CD8-positive, alpha-beta memory T cell (primary cell): ENCODE results near the gene TMEM125. TPM values are rescaled to one million over a fixed set of nuclear protein-coding genes. Genes with fewer than 3 reads are reported as not detected.

ENCODE experiments used
- CTCF ChIA-PET: fragments of 350-600 bp; sonication (Branson Sonifier 250); formaldehyde crosslinking; loops from one replicate; lab custom pipeline; 2021; ENCODE audit warnings: antibody characterized with exemption; lab: Charles Lee
- POLR2A ChIA-PET: fragments of 350-600 bp; sonication (Branson Sonifier 250); formaldehyde crosslinking; loops from one replicate; lab custom pipeline; 2021; ENCODE audit warnings: antibody characterized with exemption; lab: Charles Lee
- DNase-seq, 5 donors: peaks; one replicate each; pipeline versions ENCODE4 v3.0.0 to v3.0.0-alpha.2; 2020 to 2022; ENCODE audit warnings: mixed read lengths in 1 of 5
- H3K27ac ChIP-seq: one replicate; pipeline ENCODE4 v1.7.0; 2013; ENCODE audit warnings: low read depth, mild to moderate bottlenecking, low read length, moderate library complexity
- H3K27me3 ChIP-seq: 2 replicates; pipeline ENCODE4 v1.7.0; 2013; ENCODE audit warnings: low read length, mild to moderate bottlenecking; ENCODE audit not compliant: insufficient read depth, poor library complexity, severe bottlenecking
- H3K36me3 ChIP-seq: 2 replicates; pipeline ENCODE4 v1.7.0; 2013; ENCODE audit warnings: mild to moderate bottlenecking, low read length, moderate library complexity; ENCODE audit not compliant: insufficient read depth
- H3K4me1 ChIP-seq: 2 replicates; pipeline ENCODE4 v1.7.0; 2013; ENCODE audit warnings: mild to moderate bottlenecking, low read length, moderate library complexity; ENCODE audit not compliant: insufficient read depth
- H3K4me3 ChIP-seq: 2 replicates; pipeline ENCODE4 v1.7.0; 2013; ENCODE audit warnings: mild to moderate bottlenecking, low read length
- H3K9me3 ChIP-seq: 2 replicates; pipeline ENCODE4 v1.7.0; 2013; ENCODE audit warnings: mild to moderate bottlenecking, low read length
- H3K27ac Mint-ChIP-seq, 8 donors: one replicate each; pipeline ENCODE4 v1.8.0; 2020 to 2021; ENCODE audit warnings: mixed read lengths in 8 of 8, mild to moderate bottlenecking in 6 of 8, inconsistent platforms in 3 of 8, moderate library complexity in 3 of 8
- H3K27me3 Mint-ChIP-seq, 2 donors: one replicate each; pipeline ENCODE4 v1.8.0; 2020 to 2021; ENCODE audit warnings: mixed read lengths in 2 of 2, mild to moderate bottlenecking in 1 of 2, moderate library complexity in 1 of 2
- H3K36me3 Mint-ChIP-seq, 3 donors: one replicate each; pipeline ENCODE4 v1.8.0; 2020 to 2021; ENCODE audit warnings: mixed read lengths in 3 of 3, inconsistent platforms in 1 of 3, mild to moderate bottlenecking in 1 of 3
- H3K4me1 Mint-ChIP-seq, 3 donors: one replicate each; pipeline ENCODE4 v1.8.0; 2020 to 2021; ENCODE audit warnings: mixed read lengths in 3 of 3, inconsistent platforms in 1 of 3, mild to moderate bottlenecking in 1 of 3
- H3K4me3 Mint-ChIP-seq, 7 donors: one replicate each; pipeline ENCODE4 v1.8.0; 2020 to 2021; ENCODE audit warnings: mixed read lengths in 7 of 7, mild to moderate bottlenecking in 6 of 7, moderate library complexity in 4 of 7, inconsistent platforms in 2 of 7
- H3K9me3 Mint-ChIP-seq, 5 donors: one replicate each; pipeline ENCODE4 v1.8.0; 2020 to 2022; ENCODE audit warnings: mixed read lengths in 5 of 5, mild to moderate bottlenecking in 3 of 5, moderate library complexity in 2 of 5, inconsistent platforms in 1 of 5
- polyA plus RNA-seq: library from polyadenylated mRNA; unstranded; fragments of 300-500 nt; fragmentation: Illumina TruSeq; gene quantifications from one replicate; pipeline ENCODE4 v1.2.3, GENCODE V29; 2021
- total RNA-seq, 2 experiments: library from RNA; stranded (reverse); gene quantifications; one replicate each; pipeline ENCODE4 v1.2.3, GENCODE V29; 2021

The TMEM125 gene
- not detected for total RNA-seq
- not detected for polyA plus RNA-seq

DNA sequence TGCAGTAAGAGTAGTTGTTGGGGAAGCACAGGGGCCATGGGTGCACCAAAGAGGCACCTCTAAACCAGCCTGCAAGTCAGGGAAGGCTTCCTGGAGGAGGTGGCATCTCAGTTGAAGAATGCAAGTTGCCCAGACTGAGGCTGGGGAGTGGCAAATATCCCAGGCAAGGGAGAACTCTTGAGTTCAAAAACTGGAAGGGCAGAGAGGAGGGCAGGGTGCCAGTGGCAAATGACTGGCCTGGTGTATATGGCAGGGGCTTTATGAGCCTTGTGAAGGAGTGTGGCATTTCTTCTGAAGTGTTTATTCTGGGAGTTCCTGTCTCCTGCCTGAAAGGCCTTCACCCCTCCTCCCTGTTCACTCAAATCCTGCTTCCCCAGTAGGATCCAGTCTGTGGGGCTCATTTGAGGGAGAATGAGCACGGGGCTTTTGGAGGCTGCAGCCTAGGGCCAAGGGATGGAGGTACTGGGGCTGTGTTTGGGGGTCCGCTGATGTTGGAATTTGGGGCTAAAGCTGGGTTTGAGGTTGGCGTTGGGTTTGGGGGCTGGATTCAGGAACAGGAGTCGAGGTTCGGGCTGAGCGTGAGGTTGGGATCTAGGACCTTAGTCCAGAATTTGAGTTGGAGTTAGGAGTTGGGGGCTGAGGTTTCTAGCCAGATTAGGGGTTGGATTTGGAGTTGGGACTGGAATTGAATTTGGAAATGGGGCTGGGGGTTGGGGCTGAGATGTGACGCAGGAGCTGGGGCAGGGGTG lies at the start of gene TMEM125:
Gene TMEM125 (plus strand): TSS at position 357 of the 749 bp plus-strand sequence. CDS start 2,740 bp downstream, outside the sequence.
- Histone ChIP-seq H3K9me3 (no peaks in the 10 kb centered on the region), H3K4me1 (peaks cover 8% of the 10 kb centered on the region), H3K27me3 (no peaks in the 10 kb centered on the region), H3K4me3 (no peak within 1 kb of the TSS), H3K27ac (no peak within 1 kb of the TSS), H3K36me3 (no peaks in the 10 kb centered on the region)
- Mint-ChIP-seq H3K9me3 (peaks cover 0 to 4% (median 0%) of the 10 kb centered on the region in 5 donors), H3K27me3 (peaks cover 13 to 35% of the 10 kb centered on the region in 2 donors), H3K36me3 (no peaks in the 10 kb centered on the region), H3K4me1 (peaks cover 12 to 21% (median 20%) of the 10 kb centered on the region in 3 donors), H3K27ac (peak within 1 kb of the TSS in 2 of 8 donors; percentile 40 to 54), H3K4me3 (peak within 1 kb of the TSS in 6 of 7 donors; percentile 24 to 66 (median 54))
- ChIA-PET CTCF (no interaction called here), POLR2A (no interaction called here)
- DNase-seq, result no peak

DNA sequence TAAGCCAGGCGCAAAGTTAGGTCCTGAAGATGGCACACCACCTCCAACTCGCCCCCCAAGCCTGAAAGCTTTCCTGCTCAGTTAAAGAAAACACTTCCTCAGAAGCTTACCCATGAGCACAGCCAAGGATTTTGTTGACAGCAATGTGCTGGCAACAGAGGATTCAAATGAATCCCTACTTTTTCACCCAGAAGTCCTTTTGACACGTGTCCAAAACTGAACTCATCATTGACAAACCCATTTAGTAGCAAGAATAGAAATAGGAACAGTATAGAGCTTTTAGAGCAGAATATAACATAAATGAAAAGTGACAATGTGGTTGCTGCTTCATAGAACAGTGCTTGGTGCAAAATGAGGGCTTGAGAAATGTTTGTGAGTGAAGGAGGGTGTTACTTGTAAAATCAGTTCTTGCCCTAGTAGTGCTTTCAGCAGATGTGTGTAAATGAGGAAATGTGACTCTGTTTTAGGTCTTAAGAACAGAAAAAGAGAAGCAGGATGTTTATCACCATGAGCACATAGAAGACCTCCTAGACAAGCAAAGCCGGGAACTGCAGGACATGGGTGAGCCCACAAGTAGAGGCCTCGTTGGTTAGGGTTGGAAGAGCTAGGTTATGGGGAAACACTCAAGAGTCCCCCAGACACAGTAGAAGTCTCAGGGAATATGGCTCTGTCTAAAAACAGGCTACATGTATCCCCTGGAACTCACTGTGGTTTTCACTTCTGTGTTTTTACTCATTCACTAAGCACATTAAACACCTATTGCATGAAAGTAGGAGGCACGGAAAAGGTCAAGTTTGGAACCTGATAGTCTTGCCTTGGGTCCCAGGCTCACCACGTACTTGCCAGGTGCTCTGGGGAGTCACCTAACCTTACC lies 48.6 kb upstream of the TMEM125 start:
- Histone ChIP-seq H3K4me3 (no peak overlapping the region), H3K9me3 (no peaks in the 10 kb centered on the region), H3K36me3 (no peaks in the 10 kb centered on the region), H3K27me3 (no peaks in the 10 kb centered on the region), H3K27ac (no peak overlapping the region), H3K4me1 (no peaks in the 10 kb centered on the region)
- ChIA-PET POLR2A (no interaction called here), CTCF (interaction anchor here (1.9 kb wide), 1 partner anchor 193 kb away, joined by 8 read pairs; no protein-coding TSS in a partner anchor)
- H3K9me3 Mint-ChIP-seq, result no peaks in the 10 kb centered on the region
- no peak overlapping the region for H3K27ac Mint-ChIP-seq
- DNase-seq, result no peak
- H3K4me1 Mint-ChIP-seq, result no peaks in the 10 kb centered on the region
- H3K4me3 Mint-ChIP-seq, result no peak overlapping the region
- peaks cover 2 to 14% of the 10 kb centered on the region in 2 donors for H3K27me3 Mint-ChIP-seq
- H3K36me3 Mint-ChIP-seq, result no peaks in the 10 kb centered on the region

DNA sequence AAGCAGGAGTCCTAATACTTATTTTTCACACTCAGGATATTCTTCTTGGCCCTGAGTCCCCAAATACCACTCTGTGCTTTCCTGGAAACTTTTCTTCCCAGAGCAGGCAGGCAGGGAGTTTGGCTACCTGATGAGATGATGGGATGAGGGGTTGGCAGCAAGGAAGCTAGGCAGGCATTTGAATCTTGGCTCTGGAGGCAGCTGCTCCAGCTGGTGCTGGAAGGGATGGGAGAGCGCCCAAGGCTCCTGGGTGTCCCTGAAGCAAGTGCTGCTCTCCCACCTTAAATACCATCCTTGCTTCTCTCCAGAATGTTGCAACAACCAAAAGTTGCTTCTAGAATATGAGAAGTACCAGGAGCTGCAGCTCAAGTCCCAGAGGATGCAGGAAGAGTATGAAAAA lies 48.0 kb upstream of the TMEM125 start:
- Histone ChIP-seq H3K27me3 (no peaks in the 10 kb centered on the region), H3K4me3 (no peak overlapping the region), H3K36me3 (no peaks in the 10 kb centered on the region), H3K4me1 (no peaks in the 10 kb centered on the region), H3K27ac (no peak overlapping the region), H3K9me3 (no peaks in the 10 kb centered on the region)
- H3K27me3 Mint-ChIP-seq, result peaks cover 0 to 9% of the 10 kb centered on the region in 2 donors
- DNase-seq, result no peak
- H3K4me1 Mint-ChIP-seq, result no peaks in the 10 kb centered on the region
- no peaks in the 10 kb centered on the region for H3K9me3 Mint-ChIP-seq
- ChIA-PET POLR2A (no interaction called here), CTCF (interaction anchor here (1.9 kb wide), 1 partner anchor 193 kb away, joined by 8 read pairs; no protein-coding TSS in a partner anchor)
- no peaks in the 10 kb centered on the region for H3K36me3 Mint-ChIP-seq
- H3K27ac Mint-ChIP-seq, result no peak overlapping the region
- H3K4me3 Mint-ChIP-seq, result no peak overlapping the region

DNA sequence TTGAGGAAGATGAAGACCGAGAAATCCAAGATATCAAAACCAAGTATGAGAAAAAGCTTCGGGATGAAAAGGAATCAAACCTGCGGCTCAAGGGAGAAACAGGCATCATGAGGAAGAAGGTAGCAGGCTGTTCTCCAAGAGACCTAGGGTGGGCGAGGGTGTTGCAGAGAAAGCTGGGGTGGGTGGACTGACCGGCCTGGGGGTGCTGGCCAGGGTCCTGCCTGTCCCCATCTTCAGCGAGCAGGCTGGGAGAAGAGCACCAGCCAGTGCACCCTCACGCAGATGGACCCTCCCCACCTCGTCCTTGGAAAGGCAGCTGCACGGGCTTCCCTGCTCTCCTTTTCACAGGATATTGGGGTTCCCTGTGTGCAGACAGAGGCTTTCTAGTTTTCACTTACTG lies 46.9 kb upstream of the TMEM125 start:
- H3K9me3 Mint-ChIP-seq, result no peaks in the 10 kb centered on the region
- H3K4me1 Mint-ChIP-seq, result peaks cover 0 to 2% (median 0%) of the 10 kb centered on the region in 3 donors
- no peak for DNase-seq
- Histone ChIP-seq H3K36me3 (no peaks in the 10 kb centered on the region), H3K27ac (no peak overlapping the region), H3K4me3 (no peak overlapping the region), H3K27me3 (no peaks in the 10 kb centered on the region), H3K9me3 (no peaks in the 10 kb centered on the region), H3K4me1 (no peaks in the 10 kb centered on the region)
- CTCF ChIA-PET, result interaction anchor here (1.9 kb wide), 1 partner anchor 192 kb away, joined by 8 read pairs; no protein-coding TSS in a partner anchor
- no peak overlapping the region for H3K27ac Mint-ChIP-seq
- peaks cover 3 to 5% of the 10 kb centered on the region in 2 donors for H3K27me3 Mint-ChIP-seq
- no peak overlapping the region for H3K4me3 Mint-ChIP-seq
- POLR2A ChIA-PET, result no interaction called here
- H3K36me3 Mint-ChIP-seq, result no peaks in the 10 kb centered on the region

DNA sequence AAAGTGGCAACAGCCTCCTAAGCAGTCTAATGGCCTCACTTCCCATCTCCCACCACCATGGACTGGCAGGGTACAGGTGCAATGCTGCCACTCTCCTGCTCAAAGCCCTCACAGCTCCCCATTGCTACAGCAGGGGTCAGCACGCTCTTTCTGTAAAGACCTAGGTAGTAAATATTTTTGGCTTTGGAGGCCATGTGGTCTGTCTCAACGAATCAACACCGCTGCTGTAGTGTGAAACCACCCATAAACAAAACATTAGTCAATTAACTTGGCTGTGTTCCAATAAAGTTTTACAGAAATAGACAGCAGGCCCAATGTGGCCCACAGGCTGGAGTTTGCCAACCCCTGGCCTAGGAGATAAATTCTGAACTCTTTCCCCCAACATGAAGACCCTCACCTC lies 44.6 kb upstream of the TMEM125 start:
- Mint-ChIP-seq H3K27me3 (peaks cover 3 to 7% of the 10 kb centered on the region in 2 donors), H3K4me3 (no peak overlapping the region), H3K27ac (no peak overlapping the region), H3K4me1 (peaks cover 0 to 2% (median 0%) of the 10 kb centered on the region in 3 donors), H3K9me3 (no peaks in the 10 kb centered on the region), H3K36me3 (no peaks in the 10 kb centered on the region)
- Histone ChIP-seq H3K4me1 (no peaks in the 10 kb centered on the region), H3K27me3 (no peaks in the 10 kb centered on the region), H3K9me3 (no peaks in the 10 kb centered on the region), H3K27ac (no peak overlapping the region), H3K4me3 (no peak overlapping the region), H3K36me3 (no peaks in the 10 kb centered on the region)
- CTCF ChIA-PET, result interaction anchor here (8.4 kb wide), 1 partner anchor 189 kb away, joined by 97 read pairs; no protein-coding TSS in a partner anchor
- POLR2A ChIA-PET, result no interaction called here
- no peak for DNase-seq

DNA sequence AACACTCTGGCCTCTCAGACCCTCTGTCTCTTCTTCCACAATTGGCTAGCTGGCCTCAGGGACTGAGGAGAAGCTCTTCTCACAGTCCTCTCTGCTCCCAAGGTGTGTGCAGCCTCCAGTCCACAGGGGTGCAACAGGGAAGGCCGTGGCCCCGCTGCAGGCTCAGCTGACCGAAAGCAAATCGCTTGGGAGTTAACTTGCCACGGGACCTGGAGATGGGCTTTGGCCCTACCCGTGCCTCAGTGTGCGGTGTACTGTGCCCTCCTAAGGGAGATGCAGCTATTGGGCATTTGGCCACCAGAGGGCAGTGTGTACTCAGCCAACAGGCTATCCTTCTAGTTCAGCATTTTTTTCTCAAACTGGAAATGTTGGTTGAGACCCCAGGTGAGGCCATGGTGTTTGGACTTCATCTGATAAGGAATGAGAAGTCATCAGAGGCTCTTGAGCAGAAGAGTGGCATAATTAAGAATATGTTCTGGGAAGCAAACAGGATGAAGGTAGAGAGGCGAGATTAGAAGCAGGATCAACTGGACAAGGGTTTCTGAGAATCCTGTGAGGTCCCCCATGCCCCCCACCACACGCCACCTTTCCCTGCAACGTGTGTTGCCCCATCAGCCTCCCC lies 42.5 kb upstream of the TMEM125 start:
- H3K36me3 Mint-ChIP-seq, result no peaks in the 10 kb centered on the region

DNA sequence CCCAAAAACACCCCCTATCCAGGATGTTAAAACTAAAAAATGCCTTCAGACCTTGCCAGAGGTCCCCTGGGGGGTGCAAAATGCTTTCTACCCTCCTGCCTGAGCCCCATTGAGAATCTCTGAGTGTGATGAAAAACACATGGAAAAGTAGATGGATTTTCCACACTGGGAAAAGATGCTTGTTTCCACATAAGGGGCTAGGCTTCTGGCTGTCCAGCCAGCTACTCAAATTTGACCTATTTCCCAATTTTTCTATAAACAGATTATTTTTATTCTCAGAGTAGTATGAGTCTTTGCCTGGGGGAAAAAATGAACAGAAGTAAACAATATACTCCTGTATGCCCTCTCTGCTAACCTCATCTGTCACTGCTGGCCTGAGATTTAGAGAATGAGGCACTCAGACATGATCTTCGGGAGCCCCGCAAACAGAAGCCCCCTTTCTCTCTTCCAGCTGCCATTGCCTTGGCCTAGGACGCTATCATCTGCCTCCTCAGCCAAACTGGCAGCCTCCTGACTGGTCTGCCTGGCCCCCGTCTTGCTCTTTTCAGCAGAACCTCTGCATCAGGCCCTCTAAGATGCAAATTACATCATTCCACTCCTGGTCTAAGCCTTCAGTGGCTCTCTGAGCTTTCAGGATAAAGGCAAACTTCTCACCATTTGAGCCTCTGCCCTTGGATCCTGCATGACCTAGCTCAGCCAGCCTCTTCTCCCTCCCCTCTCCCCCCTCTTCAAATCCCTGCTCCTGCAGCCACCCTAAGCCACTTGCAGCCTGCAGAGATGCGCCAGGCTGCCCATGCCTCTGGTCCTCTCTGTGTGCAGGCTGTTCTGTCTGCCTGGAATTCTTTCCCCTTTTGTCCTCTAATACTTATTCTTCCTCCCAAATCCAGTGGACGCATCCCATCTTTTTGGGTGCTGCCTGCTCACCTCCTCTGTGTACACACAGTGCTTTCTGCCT lies 39.7 kb upstream of the TMEM125 start:
- H3K27me3 ChIP-seq, result no peaks in the 10 kb centered on the region
- Mint-ChIP-seq H3K36me3 (no peaks in the 10 kb centered on the region), H3K9me3 (no peaks in the 10 kb centered on the region), H3K4me1 (peaks cover 0 to 2% (median 0%) of the 10 kb centered on the region in 3 donors), H3K27ac (no peak overlapping the region), H3K27me3 (peaks cover 7% of the 10 kb centered on the region in 2 donors), H3K4me3 (no peak overlapping the region)
- POLR2A ChIA-PET, result no interaction called here
- H3K27ac ChIP-seq, result no peak overlapping the region
- H3K36me3 ChIP-seq, result no peaks in the 10 kb centered on the region
- no peaks in the 10 kb centered on the region for H3K4me1 ChIP-seq
- no peak overlapping the region for H3K4me3 ChIP-seq
- no peaks in the 10 kb centered on the region for H3K9me3 ChIP-seq
- DNase-seq, result no peak
- CTCF ChIA-PET, result interaction anchor here (8.4 kb wide), 1 partner anchor 184 kb away, joined by 97 read pairs; no protein-coding TSS in a partner anchor

More for the DNA sequence above, 42.5 kb upstream of the TMEM125 start:
- H3K36me3 ChIP-seq, result no peaks in the 10 kb centered on the region
- Mint-ChIP-seq H3K9me3 (no peaks in the 10 kb centered on the region), H3K4me1 (peaks cover 0 to 2% (median 0%) of the 10 kb centered on the region in 3 donors), H3K27me3 (peaks cover 3 to 7% of the 10 kb centered on the region in 2 donors), H3K27ac (peak overlapping the region in 1 of 8 donors; percentile 66), H3K4me3 (no peak overlapping the region)
- H3K4me3 ChIP-seq, result no peak overlapping the region
- no peaks in the 10 kb centered on the region for H3K27me3 ChIP-seq
- CTCF ChIA-PET, result interaction anchor here (0.7 to 8.4 kb wide), 15 partner anchors 10 to 821 kb away, joined by 3 to 97 read pairs (median 3); partner anchors contain the start of genes MED8 and SZT2
- H3K9me3 ChIP-seq, result no peaks in the 10 kb centered on the region
- POLR2A ChIA-PET, result no interaction called here
- no peak overlapping the region for H3K27ac ChIP-seq
- peak; percentile 59 to 87 (median 73) for DNase-seq
- H3K4me1 ChIP-seq, result no peaks in the 10 kb centered on the region
